SK-N-SH treated with all-trans-retinoic acid at 6 μM for 48 hours (cell line): Measurements from ENCODE around the gene LEMD3.

ENCODE experiments used
- ATAC-seq: fragments of 200-7000 bp; cut with Tn5 transposase; 3 replicates; pipeline ENCODE4 v1.9.1; 2020; ENCODE audit warnings: mild to moderate bottlenecking, moderate library complexity
- ARNTL ChIP-seq: fragments of 450-650 bp; formaldehyde crosslinking; IDR thresholded peaks from 2 replicates; pipeline ENCODE4 v1.5.0; 2020; ENCODE audit warnings: low read depth, mild to moderate bottlenecking, moderate library complexity, borderline replicate concordance
- BACH2 ChIP-seq: fragments of 250-450 bp; sonication (Bioruptor Pico); IDR thresholded peaks from 2 replicates; pipeline ENCODE4 v1.9.0; 2021; ENCODE audit warnings: mild to moderate bottlenecking, borderline replicate concordance
- CSRNP3 ChIP-seq: fragments of 250-450 bp; sonication (Bioruptor Pico); IDR thresholded peaks from 2 replicates; pipeline ENCODE4 v1.5.1; 2021; ENCODE audit warnings: mild to moderate bottlenecking, moderate library complexity
- ESRRG ChIP-seq: fragments of 250-450 bp; sonication (Bioruptor Pico); IDR thresholded peaks from 2 replicates; pipeline ENCODE4 v1.6.1; 2021; ENCODE audit warnings: mild to moderate bottlenecking
- GLIS3 ChIP-seq: fragments of 250-450 bp; sonication (Bioruptor Pico); IDR thresholded peaks from 2 replicates; pipeline ENCODE4 v1.5.0; 2020; ENCODE audit warnings: mild to moderate bottlenecking, moderate library complexity
- ISL1 ChIP-seq: fragments of 250-450 bp; sonication (Bioruptor Pico); IDR thresholded peaks from 2 replicates; pipeline ENCODE4 v2.1.2; 2022; ENCODE audit warnings: mild to moderate bottlenecking, moderate library complexity
- OSR1 ChIP-seq: fragments of 250-450 bp; sonication (Bioruptor Pico); IDR thresholded peaks from 2 replicates; pipeline ENCODE4 v1.8.0; 2022; ENCODE audit warnings: moderate library complexity, mild to moderate bottlenecking, inconsistent platforms
- POU6F1 ChIP-seq: fragments of 250-450 bp; sonication (Bioruptor Pico); IDR thresholded peaks from 2 replicates; pipeline ENCODE4 v1.8.0; 2021; ENCODE audit warnings: low read depth, mild to moderate bottlenecking, moderate library complexity, borderline replicate concordance
- PPARA ChIP-seq: fragments of 250-450 bp; sonication (Bioruptor Pico); IDR thresholded peaks from 2 replicates; pipeline ENCODE4 v1.5.0; 2020; ENCODE audit warnings: mild to moderate bottlenecking, borderline replicate concordance
- RARB ChIP-seq: fragments of 250-450 bp; sonication (Bioruptor Pico); IDR thresholded peaks from 2 replicates; pipeline ENCODE4 v1.8.0; 2021; ENCODE audit warnings: mild to moderate bottlenecking, moderate library complexity
- SNAI2 ChIP-seq: fragments of 250-450 bp; sonication (Bioruptor Pico); IDR thresholded peaks from 2 replicates; pipeline ENCODE4 v1.5.0; 2020; ENCODE audit warnings: mild to moderate bottlenecking, moderate library complexity
- TCF4 ChIP-seq: fragments of 250-450 bp; sonication (Bioruptor Pico); IDR thresholded peaks from 2 replicates; pipeline ENCODE4 v1.8.0; 2021; ENCODE audit warnings: mild to moderate bottlenecking, moderate library complexity, borderline replicate concordance
- TOX ChIP-seq: fragments of 250-450 bp; sonication (Bioruptor Pico); IDR thresholded peaks from 2 replicates; pipeline ENCODE4 v1.8.0; 2021; ENCODE audit warnings: mild to moderate bottlenecking, moderate library complexity, borderline replicate concordance
- ZC3H10 ChIP-seq: fragments of 250-450 bp; sonication (Bioruptor Pico); IDR thresholded peaks from 2 replicates; pipeline ENCODE4 v1.5.1; 2021; ENCODE audit warnings: mild to moderate bottlenecking, moderate library complexity
- ZFP3 ChIP-seq: fragments of 250-450 bp; sonication (Bioruptor Pico); IDR thresholded peaks from 2 replicates; pipeline ENCODE4 v1.5.0; 2020; ENCODE audit warnings: mild to moderate bottlenecking, moderate library complexity
- ZNF565 ChIP-seq: fragments of 450-650 bp; formaldehyde crosslinking; conservative IDR thresholded peaks from 2 replicates; pipeline ENCODE4 v1.5.0; 2020; ENCODE audit warnings: low read depth, mild to moderate bottlenecking, moderate library complexity
- ZNF70 ChIP-seq: fragments of 450-650 bp; formaldehyde crosslinking; IDR thresholded peaks from 2 replicates; pipeline ENCODE4 v1.5.0; 2020; ENCODE audit warnings: mild to moderate bottlenecking, moderate library complexity
- ZNF8 ChIP-seq: fragments of 450-650 bp; formaldehyde crosslinking; IDR thresholded peaks from 2 replicates; pipeline ENCODE4 v1.5.0; 2020; ENCODE audit warnings: mild to moderate bottlenecking, moderate library complexity
- TF ChIP-seq, protein P1 (sequence below): fragments of 250-450 bp; sonication (Bioruptor Pico); IDR thresholded peaks from 2 replicates; pipeline ENCODE4 v1.5.0; 2020; ENCODE audit warnings: mild to moderate bottlenecking, moderate library complexity
- TF ChIP-seq, protein P2 (sequence below): fragments of 250-450 bp; sonication (Bioruptor Pico); IDR thresholded peaks from 2 replicates; pipeline ENCODE4 v1.8.0; 2020; ENCODE audit warnings: mild to moderate bottlenecking, moderate library complexity, borderline replicate concordance

LEMD3 gene

GRCh38 chr12:65184858-65185229 is 15.5 kb downstream of the LEMD3 start:
- TF ChIP-seq RARB (CRISPR knock-in tag) (no peak), TCF4 (CRISPR knock-in tag) (no peak), GLIS3 (CRISPR knock-in tag) (no peak), ZNF70 (CRISPR knock-in tag) (no peak), ZC3H10 (CRISPR knock-in tag) (no peak)
- TF ChIP-seq, protein P1, sequence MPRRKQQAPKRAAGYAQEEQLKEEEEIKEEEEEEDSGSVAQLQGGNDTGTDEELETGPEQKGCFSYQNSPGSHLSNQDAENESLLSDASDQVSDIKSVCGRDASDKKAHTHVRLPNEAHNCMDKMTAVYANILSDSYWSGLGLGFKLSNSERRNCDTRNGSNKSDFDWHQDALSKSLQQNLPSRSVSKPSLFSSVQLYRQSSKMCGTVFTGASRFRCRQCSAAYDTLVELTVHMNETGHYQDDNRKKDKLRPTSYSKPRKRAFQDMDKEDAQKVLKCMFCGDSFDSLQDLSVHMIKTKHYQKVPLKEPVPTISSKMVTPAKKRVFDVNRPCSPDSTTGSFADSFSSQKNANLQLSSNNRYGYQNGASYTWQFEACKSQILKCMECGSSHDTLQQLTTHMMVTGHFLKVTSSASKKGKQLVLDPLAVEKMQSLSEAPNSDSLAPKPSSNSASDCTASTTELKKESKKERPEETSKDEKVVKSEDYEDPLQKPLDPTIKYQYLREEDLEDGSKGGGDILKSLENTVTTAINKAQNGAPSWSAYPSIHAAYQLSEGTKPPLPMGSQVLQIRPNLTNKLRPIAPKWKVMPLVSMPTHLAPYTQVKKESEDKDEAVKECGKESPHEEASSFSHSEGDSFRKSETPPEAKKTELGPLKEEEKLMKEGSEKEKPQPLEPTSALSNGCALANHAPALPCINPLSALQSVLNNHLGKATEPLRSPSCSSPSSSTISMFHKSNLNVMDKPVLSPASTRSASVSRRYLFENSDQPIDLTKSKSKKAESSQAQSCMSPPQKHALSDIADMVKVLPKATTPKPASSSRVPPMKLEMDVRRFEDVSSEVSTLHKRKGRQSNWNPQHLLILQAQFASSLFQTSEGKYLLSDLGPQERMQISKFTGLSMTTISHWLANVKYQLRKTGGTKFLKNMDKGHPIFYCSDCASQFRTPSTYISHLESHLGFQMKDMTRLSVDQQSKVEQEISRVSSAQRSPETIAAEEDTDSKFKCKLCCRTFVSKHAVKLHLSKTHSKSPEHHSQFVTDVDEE (CRISPR knock-in tag) = no peak
- no peak for ATAC-seq

DNA sequence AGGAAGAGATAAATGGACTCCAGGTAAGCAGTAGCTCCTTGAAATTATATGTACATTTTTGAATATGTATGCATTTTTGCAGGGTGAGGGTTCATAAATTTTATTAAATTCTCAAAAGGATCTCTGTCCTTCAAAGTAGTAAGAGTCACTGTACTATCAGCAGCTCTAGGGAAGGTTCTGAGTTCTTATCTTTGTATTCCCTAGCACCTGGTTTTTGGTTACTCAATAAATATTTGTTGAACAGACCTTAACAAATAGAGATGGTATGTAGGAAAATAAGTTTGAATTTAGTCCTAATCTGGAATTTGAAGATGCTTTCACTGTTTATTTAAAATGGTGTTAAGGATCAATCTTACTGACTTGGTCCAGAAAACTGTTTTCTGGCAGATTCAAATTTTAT is 18.3 kb downstream of the LEMD3 start:
- TF ChIP-seq POU6F1 (CRISPR knock-in tag) (no peak), ESRRG (no peak), ZC3H10 (CRISPR knock-in tag) (no peak), BACH2 (CRISPR knock-in tag) (no peak), GLIS3 (CRISPR knock-in tag) (no peak)
- ATAC-seq = no peak

DNA sequence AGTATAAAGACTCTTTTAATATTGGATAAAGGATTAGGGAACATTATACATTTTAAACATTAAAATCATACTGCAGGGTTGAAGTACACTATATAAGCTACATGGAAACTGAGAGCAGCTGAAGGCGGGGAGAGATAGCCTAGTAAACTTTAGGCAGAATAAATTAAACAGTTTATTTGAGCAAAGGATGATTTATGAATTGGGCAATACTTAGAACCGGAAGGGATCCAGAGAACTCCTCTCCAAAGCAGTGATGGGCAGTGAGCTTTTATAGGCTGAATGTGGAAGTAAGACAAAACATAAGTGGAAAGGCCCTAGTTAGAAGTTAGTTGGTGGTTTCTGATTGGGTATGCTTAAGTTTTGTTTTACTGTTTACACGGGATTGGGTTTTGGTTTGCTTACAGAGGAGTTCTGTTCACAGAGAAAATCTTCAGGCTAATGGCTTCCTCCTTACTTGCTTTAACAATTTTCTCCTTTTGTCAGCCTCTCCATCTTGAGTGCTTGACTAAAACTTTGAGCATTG is 18.9 kb downstream of the LEMD3 start:
- ATAC-seq = no peak
- TF ChIP-seq ZNF565 (CRISPR knock-in tag) = no peak
- no peak for TF ChIP-seq OSR1 (CRISPR knock-in tag)
- no peak for TF ChIP-seq ZNF8 (CRISPR knock-in tag)
- TF ChIP-seq ISL1 (CRISPR knock-in tag) = no peak

DNA sequence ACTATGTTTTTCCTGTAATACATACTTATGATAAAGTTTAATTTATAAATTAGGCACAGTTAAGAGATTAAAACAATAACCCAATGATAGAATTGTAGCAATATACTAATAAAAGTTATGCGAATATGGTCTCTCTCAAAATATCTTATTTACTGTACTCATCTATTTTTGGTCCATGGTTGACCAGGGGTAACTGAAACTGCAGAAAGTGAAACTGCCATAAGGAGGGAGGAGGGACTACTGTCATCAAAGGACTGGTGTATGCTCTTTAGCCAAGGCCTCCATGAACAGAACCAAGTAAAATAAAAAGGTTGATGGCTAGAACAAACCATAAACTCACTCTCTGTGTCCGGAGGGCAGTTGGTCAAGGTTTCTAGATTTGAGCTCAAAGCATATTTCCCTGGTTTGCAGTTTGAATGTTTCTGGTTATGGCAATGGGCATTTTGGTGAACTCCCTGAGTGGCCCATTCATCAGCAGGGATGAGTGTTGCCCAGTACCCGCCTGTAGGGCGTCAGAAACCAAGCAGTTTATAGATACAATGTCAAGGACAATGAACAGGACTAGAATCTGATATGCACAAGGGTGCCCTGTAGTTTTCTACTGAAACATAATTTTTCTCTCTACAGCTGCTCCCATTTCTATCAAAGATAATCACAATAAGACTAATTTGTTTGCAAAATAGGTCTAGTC is 19.8 kb downstream of the LEMD3 start:
- no peak for ATAC-seq
- TF ChIP-seq ZNF8 (CRISPR knock-in tag) = no peak
- TF ChIP-seq BACH2 (CRISPR knock-in tag) = no peak
- no peak for TF ChIP-seq OSR1 (CRISPR knock-in tag)
- TF ChIP-seq ARNTL (CRISPR knock-in tag) = no peak
- no peak for TF ChIP-seq TCF4 (CRISPR knock-in tag)

- no peak for ATAC-seq
- no peak for TF ChIP-seq ZNF70 (CRISPR knock-in tag)
- no peak for TF ChIP-seq ESRRG
- TF ChIP-seq ZC3H10 (CRISPR knock-in tag) = no peak
- no peak for TF ChIP-seq TOX (CRISPR knock-in tag)
- TF ChIP-seq, protein P2, sequence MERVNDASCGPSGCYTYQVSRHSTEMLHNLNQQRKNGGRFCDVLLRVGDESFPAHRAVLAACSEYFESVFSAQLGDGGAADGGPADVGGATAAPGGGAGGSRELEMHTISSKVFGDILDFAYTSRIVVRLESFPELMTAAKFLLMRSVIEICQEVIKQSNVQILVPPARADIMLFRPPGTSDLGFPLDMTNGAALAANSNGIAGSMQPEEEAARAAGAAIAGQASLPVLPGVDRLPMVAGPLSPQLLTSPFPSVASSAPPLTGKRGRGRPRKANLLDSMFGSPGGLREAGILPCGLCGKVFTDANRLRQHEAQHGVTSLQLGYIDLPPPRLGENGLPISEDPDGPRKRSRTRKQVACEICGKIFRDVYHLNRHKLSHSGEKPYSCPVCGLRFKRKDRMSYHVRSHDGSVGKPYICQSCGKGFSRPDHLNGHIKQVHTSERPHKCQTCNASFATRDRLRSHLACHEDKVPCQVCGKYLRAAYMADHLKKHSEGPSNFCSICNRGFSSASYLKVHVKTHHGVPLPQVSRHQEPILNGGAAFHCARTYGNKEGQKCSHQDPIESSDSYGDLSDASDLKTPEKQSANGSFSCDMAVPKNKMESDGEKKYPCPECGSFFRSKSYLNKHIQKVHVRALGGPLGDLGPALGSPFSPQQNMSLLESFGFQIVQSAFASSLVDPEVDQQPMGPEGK (CRISPR knock-in tag) = no peak
- TF ChIP-seq GLIS3 (CRISPR knock-in tag) = no peak
- no peak for TF ChIP-seq ZFP3 (CRISPR knock-in tag)
- no peak for TF ChIP-seq ISL1 (CRISPR knock-in tag)
- TF ChIP-seq PPARA (CRISPR knock-in tag) = no peak
- TF ChIP-seq POU6F1 (CRISPR knock-in tag) = no peak
- TF ChIP-seq BACH2 (CRISPR knock-in tag) = no peak
- TF ChIP-seq TCF4 (CRISPR knock-in tag) = no peak
- no peak for TF ChIP-seq RARB (CRISPR knock-in tag)
- TF ChIP-seq SNAI2 = no peak
- no peak for TF ChIP-seq ZNF565 (CRISPR knock-in tag)
- TF ChIP-seq CSRNP3 (CRISPR knock-in tag) = no peak
- no peak for TF ChIP-seq ZNF8 (CRISPR knock-in tag)
- TF ChIP-seq, all 23 proteins: peak for 0
These were observed 23.7 kb downstream of the LEMD3 start for GRCh38 chr12:65192963-65193516.
